GM12875 (cell line): Measurements from ENCODE around the gene CYP26C1.

Source experiments
- H3K4me3 ChIP-seq: one replicate; pipeline ENCODE4 v1.5.1; 2011; ENCODE audit warnings: low read depth, low read length, control low read depth
- TF ChIP-seq, protein P1 (sequence below): IDR thresholded peaks from 2 replicates; pipeline ENCODE4 v1.5.1; 2011; ENCODE audit warnings: low read depth, mild to moderate bottlenecking, control low read depth, inconsistent platforms, low read length, moderate library complexity, borderline replicate concordance; ENCODE audit not compliant: insufficient read depth

CYP26C1 gene

DNA sequence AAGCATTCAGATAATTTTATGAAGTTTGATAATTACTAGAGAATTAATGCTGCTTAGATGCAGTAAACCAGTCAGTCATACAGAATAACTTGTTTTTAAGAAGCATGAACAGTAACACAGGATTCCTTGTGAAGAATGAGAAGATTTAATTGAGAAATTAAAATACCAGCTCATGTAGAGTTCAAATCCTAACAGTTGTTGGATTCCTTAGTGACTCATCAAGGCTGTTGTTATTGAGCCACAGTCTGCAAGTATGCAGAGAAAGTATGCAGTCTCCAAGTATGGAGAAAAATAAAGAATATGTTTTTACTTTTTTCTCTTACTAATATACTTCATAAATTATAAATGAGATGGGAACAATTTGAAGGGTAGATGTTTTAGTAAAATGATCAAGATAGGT lies 30.2 kb upstream of the CYP26C1 start:
- H3K4me3 ChIP-seq = no peak overlapping the region
- TF ChIP-seq, protein P1, sequence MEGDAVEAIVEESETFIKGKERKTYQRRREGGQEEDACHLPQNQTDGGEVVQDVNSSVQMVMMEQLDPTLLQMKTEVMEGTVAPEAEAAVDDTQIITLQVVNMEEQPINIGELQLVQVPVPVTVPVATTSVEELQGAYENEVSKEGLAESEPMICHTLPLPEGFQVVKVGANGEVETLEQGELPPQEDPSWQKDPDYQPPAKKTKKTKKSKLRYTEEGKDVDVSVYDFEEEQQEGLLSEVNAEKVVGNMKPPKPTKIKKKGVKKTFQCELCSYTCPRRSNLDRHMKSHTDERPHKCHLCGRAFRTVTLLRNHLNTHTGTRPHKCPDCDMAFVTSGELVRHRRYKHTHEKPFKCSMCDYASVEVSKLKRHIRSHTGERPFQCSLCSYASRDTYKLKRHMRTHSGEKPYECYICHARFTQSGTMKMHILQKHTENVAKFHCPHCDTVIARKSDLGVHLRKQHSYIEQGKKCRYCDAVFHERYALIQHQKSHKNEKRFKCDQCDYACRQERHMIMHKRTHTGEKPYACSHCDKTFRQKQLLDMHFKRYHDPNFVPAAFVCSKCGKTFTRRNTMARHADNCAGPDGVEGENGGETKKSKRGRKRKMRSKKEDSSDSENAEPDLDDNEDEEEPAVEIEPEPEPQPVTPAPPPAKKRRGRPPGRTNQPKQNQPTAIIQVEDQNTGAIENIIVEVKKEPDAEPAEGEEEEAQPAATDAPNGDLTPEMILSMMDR = no peak

DNA sequence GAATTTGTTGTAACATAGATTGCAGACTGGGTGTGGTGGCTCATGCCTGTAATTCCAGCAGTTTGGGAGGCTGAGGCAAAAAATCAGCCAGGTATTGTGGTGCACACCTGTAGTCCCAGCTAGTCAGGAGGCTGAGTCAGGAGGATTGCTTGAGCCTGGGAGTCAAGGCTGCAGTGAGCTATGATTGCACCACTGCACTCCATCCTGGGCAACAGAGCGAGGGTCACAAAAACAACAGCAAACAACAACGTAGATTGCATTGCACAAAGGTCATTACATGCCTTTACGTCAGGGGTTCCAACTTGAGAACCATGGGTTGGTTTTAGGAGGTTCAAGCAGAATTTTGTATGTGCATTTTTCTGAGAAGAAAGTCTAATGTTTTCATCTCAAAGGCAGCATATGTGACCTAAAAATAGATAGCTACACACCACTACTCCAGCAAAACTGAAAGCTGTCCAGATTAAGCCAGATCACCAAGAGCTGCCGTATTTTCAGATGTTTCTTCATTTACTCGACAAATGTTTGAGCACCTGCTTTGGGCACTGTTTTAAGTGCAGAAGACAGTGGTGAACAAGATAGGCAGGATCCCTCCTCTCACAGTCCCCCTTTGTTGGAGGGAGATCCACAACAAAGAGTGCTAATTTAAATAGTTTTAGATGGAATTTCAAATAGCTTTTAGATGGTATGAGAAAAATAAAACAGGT lies 28.3 kb upstream of the CYP26C1 start:
- no peak overlapping the region for H3K4me3 ChIP-seq
- TF ChIP-seq, protein P1 = no peak

DNA sequence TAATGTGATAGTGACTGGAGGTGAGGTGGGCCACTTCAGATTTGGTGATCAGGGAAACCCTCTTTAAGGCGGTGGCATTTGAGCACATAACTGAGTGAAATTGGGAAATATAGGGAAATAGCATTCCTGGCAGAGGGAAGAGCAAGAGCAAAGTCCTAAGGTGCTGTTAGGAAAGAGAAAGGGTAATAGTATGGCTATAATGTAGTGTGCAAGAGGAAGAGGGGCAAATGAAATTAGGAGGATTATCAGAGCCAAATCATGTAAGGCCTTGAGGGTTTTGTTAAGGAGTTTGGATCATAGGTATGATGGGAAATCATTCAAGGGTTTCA lies 27.8 kb upstream of the CYP26C1 start:
- TF ChIP-seq, protein P1 = no peak
- H3K4me3 ChIP-seq = no peak overlapping the region

DNA sequence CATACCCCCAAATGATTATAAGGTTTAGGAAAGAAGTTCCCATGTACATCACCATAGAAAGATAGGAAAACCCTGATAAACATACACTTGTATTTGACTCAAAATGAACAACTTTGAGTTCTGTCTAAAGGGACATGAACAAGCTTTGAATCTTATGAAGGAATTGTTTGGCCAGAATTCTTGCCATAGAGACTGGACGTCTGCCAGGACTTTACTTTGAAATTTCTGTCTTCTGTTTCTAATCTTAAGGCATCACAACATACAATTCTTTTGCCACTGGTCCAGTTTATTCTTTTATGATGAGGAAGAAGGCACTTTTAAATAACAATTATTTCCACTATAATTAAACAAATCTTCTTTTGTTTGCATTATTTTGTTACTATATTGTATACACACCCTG lies 26.2 kb upstream of the CYP26C1 start:
- TF ChIP-seq, protein P1 = no peak

DNA sequence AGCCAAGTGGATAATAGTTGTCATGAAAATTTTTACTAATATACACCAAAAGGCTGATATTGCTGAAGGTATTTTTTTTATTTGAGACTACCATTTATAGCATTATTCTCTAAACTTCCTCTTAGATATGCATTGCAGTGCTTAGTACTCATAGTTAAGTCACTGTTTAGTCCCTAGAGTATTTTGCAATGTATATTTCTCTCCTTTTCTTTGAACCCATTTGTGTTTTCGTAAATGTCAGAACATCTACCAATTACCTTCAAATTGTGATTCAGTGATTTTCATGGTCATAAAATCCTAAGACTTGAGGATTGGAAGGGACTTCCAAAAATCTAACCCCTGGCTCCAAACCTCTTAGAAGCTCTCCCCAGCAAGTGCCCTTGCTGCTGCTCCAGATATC lies 21.5 kb upstream of the CYP26C1 start:
- no peak overlapping the region for H3K4me3 ChIP-seq
- TF ChIP-seq, protein P1 = no peak

More for the DNA sequence above, 26.2 kb upstream of the CYP26C1 start:
- no peak overlapping the region for H3K4me3 ChIP-seq

DNA sequence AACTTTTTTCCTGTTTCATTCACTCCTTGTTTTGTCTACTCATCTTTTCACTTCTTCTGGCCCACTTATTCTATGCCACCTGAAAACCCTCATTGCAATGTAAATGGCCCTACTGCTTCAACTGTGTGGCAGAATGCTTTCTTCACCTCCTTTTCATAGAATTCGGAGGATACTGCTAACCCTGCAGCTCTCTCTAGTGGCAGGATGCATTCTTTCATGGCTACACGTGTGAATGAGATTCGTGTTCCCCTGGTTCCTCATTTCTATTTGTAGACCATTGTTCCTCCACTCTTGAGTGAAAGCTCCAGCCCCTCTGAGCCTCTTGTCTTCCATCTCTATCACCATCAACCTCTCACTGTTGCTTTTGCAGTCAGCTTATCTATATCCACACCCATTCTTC lies 20.9 kb upstream of the CYP26C1 start:
- no peak overlapping the region for H3K4me3 ChIP-seq
- TF ChIP-seq, protein P1 = peak; percentile 55; the same call in 1 of the 2 replicates

DNA sequence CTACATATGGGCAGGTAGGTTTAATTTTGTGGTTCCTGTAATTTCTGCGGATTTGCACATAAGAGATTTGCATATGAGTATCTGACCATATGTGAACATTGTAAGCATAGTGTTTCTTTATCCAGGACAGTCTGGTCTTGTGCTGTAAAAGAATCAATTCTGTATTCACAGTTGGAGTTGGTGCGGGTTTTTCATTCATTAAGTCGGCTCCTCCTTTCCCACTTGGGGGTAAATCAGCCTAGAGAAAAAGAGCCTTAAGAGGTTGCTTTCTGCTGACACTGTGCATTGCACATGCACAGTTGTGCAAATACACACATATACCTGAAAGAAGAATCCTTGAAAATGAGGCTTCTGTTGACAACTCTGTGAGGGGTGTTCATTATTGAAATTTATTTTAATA lies 6.1 kb upstream of the CYP26C1 start:
- TF ChIP-seq, protein P1 = no peak
- no peak overlapping the region for H3K4me3 ChIP-seq
